Keratinocyte (primary cell): Measurements from ENCODE around the gene DUSP2.

Experiments used
- CTCF ChIP-seq, 3 experiments: IDR thresholded peaks in 1 of 3; conservative IDR thresholded peaks in 1 of 3; optimal IDR thresholded peaks in 1 of 3; 2 replicates in 2 of 3; 3 replicates in 1 of 3; pipeline versions ENCODE3 to v1.5.1; 2011; ENCODE audit warnings: low read length in 3 of 3, mild to moderate bottlenecking in 3 of 3, moderate library complexity in 2 of 3, control low read depth in 1 of 3, inconsistent platforms in 1 of 3; ENCODE audit not compliant: insufficient read depth in 2 of 3; ENCODE audit errors: extremely low read depth in 1 of 3
- EZH2 ChIP-seq: IDR thresholded peaks from one replicate; pipeline ENCODE4 v1.6.1; 2012; ENCODE audit warnings: inconsistent platforms, mild to moderate bottlenecking, low read length, moderate library complexity

DNA sequence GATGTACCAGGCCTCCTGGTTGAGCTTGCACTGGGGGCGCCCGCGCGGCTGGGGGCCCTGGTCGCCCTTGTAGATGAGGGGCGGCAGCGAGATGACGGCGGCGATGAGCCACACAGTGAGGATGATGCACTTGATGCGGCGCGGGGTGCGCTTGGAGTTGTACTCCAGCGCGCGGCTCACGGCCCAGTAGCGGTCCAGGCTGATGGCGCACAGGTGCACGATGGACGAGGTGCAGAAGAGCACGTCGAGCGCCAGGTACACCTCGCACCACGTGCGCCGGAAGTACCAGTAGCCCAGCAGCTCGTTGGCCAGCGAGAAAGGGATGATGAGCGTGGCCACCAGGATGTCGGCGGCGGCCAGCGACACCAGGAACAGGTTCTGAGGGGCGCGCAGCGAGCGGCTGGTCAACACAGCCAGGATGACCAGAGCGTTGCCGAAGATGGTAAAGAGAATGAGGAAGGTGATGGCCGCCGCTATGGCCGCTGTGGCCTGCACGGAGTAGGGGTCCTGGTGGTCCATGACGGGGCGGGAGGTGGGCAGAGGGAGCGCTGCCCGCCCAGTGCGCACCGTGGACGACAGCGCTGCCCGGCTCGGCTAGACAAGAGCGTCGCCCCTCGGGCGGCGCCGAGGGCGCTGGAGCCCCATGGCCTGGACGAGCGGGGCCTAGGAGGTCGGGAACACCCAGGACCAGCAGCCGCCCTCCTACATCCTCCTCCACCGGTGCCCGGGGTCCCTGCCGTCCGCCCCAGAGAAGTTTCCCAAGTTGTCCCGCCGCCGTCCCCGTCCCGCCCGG lies 29.4 kb downstream of the DUSP2 start:
- TF ChIP-seq CTCF (optimal IDR thresholded peaks at IDR 0.05 in 1 of 3, IDR thresholded peaks at IDR 0.05 in 1 of 3, conservative IDR thresholded peaks at IDR 0.05 in 1 of 3; ENCODE audit: extremely low read depth in 1 of 3, insufficient read depth in 2 of 3, low read length in 3 of 3) (no peak), EZH2 (no peak)
